KMS-11 (cell line): ENCODE results near the gene ABHD8.

ENCODE experiments used
- H2AFZ ChIP-seq: fragments of 200-600 bp; sonication (generic); 2 replicates; pipeline ENCODE4 v1.6.1; 2016; ENCODE audit warnings: antibody characterized with exemption, mixed run types, low read depth
- H3K27ac ChIP-seq: fragments of 200-600 bp; sonication (generic); 2 replicates; pipeline ENCODE4 v1.6.1; 2016; ENCODE audit warnings: mild to moderate bottlenecking, mixed run types
- H3K27me3 ChIP-seq: fragments of 200-600 bp; sonication (generic); 2 replicates; pipeline ENCODE4 v1.6.1; 2017; ENCODE audit warnings: mild to moderate bottlenecking, low read depth, mixed run types, moderate library complexity; ENCODE audit not compliant: insufficient read depth
- H3K36me3 ChIP-seq: fragments of 200-600 bp; sonication (generic); 2 replicates; pipeline ENCODE4 v1.6.1; 2017; ENCODE audit warnings: mild to moderate bottlenecking, mixed run types; ENCODE audit not compliant: insufficient read depth
- H3K4me1 ChIP-seq: fragments of 200-600 bp; sonication (generic); 2 replicates; pipeline ENCODE4 v1.6.1; 2016; ENCODE audit warnings: mild to moderate bottlenecking, low read depth, mixed run types; ENCODE audit not compliant: poor library complexity, severe bottlenecking
- H3K4me2 ChIP-seq: fragments of 200-600 bp; sonication (generic); 2 replicates; pipeline ENCODE4 v1.7.0; 2016; ENCODE audit warnings: mild to moderate bottlenecking, mixed run types
- H3K4me3 ChIP-seq: fragments of 200-600 bp; sonication (generic); IDR thresholded peaks from 2 replicates; pipeline ENCODE4 v1.6.1; 2017; ENCODE audit warnings: low read depth, low read length, mixed read lengths; ENCODE audit not compliant: insufficient read depth
- H3K79me2 ChIP-seq: fragments of 200-600 bp; sonication (generic); 2 replicates; pipeline ENCODE4 v1.6.1; 2016; ENCODE audit warnings: low read depth, mixed run types; ENCODE audit not compliant: insufficient read depth
- H3K9ac ChIP-seq: fragments of 200-600 bp; sonication (generic); 2 replicates; pipeline ENCODE4 v1.6.1; 2016; ENCODE audit warnings: mild to moderate bottlenecking, mixed run types
- H4K20me1 ChIP-seq: fragments of 200-600 bp; sonication (generic); 2 replicates; pipeline ENCODE4 v1.6.1; 2016; ENCODE audit warnings: mild to moderate bottlenecking, mixed run types; ENCODE audit not compliant: insufficient read depth
- TF ChIP-seq, protein P1 (sequence below): fragments of 200-600 bp; sonication (generic); conservative IDR thresholded peaks from 2 replicates; pipeline ENCODE4 v1.6.1; 2017; ENCODE audit warnings: low read depth, mild to moderate bottlenecking, antibody characterized with exemption, low read length, moderate library complexity, mixed read lengths

Gene ABHD8

DNA sequence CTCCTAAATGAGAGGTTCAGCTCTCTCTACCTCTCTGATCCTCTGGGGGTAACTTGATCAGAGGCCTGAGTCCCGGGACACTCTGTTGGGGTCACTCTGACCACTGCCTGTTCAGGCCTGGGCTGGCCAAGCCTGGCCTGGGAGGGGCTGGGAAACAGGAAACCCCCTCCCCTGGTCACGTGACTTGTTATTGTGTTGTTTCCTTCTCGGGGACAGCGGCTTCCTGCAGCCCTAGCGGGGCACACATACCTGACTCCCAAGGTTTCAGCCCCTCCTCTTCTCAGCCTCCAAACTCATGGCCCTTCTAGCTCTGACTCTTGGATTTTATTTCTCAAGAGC, 38.6 kb downstream of the ABHD8 start, which contains the start of gene USHBP1:
Gene USHBP1, minus strand, starts transcription at position 105 of the 339 bp plus-strand sequence. CDS start 446 bp downstream, outside the sequence.
- H3K9ac ChIP-seq = no peak within 1 kb of the TSS
- no peaks in the 10 kb centered on the region for H3K36me3 ChIP-seq
- no peak within 1 kb of the TSS for H3K27ac ChIP-seq
- H4K20me1 ChIP-seq = no peaks in the 10 kb centered on the region
- H3K4me3 ChIP-seq = no peak within 1 kb of the TSS
- H3K4me2 ChIP-seq = no peak within 1 kb of the TSS
- H3K4me1 ChIP-seq = peaks cover 14% of the 10 kb centered on the region
- no peaks in the 10 kb centered on the region for H3K27me3 ChIP-seq
- TF ChIP-seq, protein P1, sequence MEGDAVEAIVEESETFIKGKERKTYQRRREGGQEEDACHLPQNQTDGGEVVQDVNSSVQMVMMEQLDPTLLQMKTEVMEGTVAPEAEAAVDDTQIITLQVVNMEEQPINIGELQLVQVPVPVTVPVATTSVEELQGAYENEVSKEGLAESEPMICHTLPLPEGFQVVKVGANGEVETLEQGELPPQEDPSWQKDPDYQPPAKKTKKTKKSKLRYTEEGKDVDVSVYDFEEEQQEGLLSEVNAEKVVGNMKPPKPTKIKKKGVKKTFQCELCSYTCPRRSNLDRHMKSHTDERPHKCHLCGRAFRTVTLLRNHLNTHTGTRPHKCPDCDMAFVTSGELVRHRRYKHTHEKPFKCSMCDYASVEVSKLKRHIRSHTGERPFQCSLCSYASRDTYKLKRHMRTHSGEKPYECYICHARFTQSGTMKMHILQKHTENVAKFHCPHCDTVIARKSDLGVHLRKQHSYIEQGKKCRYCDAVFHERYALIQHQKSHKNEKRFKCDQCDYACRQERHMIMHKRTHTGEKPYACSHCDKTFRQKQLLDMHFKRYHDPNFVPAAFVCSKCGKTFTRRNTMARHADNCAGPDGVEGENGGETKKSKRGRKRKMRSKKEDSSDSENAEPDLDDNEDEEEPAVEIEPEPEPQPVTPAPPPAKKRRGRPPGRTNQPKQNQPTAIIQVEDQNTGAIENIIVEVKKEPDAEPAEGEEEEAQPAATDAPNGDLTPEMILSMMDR = no peak
- H2AFZ ChIP-seq = no peak within 1 kb of the TSS
- peaks cover 6% of the 10 kb centered on the region; the same call in 1 of the 2 replicates for H3K79me2 ChIP-seq

DNA sequence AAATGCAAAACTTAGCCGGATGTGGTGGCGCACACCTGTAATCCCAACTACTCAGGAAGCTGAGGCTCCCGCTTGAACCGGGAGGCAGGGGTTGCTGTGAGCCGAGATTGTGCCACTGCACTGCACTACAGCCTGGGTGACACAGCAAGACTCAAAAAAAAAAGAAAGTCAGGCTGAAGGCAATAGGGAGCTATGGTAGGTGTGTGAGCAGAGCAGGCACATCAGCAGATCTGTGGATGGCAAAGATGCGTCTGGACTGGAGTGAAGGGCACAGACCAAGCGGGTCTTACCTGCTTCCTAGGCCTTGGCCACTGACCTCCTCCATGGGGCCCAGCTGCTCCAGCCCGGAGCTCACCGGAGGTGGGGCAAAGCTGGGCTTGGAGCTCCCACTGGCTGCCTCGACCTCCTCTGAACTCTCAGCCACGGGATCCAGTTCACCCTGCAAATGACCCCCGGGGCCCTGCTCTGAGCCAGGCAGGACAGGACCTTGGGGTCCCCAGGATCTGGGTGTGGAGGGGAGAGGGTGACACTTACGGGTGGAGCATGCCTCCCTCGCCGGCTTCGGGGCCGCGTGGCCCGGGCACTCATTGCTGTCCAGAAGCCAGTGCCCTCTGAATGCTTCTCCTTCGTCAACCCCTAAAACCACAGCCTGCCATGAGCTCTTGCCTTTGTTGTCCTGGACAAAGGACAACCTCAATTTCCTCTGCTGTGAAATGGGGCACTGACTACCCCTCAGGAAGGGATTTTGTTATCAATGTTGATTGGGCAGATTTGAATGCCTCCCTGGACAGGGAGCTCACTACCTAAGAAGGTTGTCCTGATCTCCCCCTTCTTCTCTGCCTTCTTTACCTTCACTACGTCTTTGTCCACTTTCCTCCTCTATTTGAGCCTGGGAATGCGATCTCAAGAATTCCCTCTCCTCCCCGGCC, 39.2 kb downstream of the ABHD8 start:
- Histone ChIP-seq H3K79me2 (peaks cover 6% of the 10 kb centered on the region; the same call in 1 of the 2 replicates), H3K4me3 (no peak overlapping the region), H3K36me3 (no peaks in the 10 kb centered on the region), H3K4me2 (no peak overlapping the region), H3K27me3 (no peaks in the 10 kb centered on the region), H2AFZ (no peak overlapping the region), H3K27ac (no peak overlapping the region), H4K20me1 (no peaks in the 10 kb centered on the region), H3K4me1 (peaks cover 14% of the 10 kb centered on the region), H3K9ac (no peak overlapping the region)
- TF ChIP-seq, protein P1 = no peak

DNA sequence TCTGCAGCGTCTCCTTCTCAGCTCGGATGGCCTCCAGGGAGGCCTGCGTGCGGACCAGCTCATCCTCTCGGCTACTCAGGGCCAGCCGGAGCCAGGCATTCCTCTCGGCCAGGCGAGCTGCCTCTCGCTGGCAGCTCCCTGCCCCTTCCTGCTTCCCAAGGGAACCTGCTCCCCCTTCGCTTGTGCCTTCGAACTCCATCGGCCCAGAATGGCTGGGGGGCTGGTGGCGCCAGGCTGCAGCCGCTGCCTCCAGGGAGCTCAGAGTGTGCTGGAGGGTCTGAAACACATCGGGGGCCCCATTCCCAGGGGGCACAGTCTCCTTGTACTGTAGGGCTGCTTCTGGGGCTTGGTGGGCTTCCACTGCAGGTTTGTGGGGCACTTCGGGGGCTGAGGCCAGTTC, 40.7 kb downstream of the ABHD8 start:
- Histone ChIP-seq H3K36me3 (no peaks in the 10 kb centered on the region), H3K4me3 (no peak overlapping the region), H3K27me3 (no peaks in the 10 kb centered on the region), H2AFZ (no peak overlapping the region), H4K20me1 (no peaks in the 10 kb centered on the region), H3K79me2 (no peaks in the 10 kb centered on the region), H3K9ac (no peak overlapping the region), H3K4me2 (no peak overlapping the region), H3K4me1 (peaks cover 6% of the 10 kb centered on the region), H3K27ac (no peak overlapping the region)
- TF ChIP-seq, protein P1 = no peak

DNA sequence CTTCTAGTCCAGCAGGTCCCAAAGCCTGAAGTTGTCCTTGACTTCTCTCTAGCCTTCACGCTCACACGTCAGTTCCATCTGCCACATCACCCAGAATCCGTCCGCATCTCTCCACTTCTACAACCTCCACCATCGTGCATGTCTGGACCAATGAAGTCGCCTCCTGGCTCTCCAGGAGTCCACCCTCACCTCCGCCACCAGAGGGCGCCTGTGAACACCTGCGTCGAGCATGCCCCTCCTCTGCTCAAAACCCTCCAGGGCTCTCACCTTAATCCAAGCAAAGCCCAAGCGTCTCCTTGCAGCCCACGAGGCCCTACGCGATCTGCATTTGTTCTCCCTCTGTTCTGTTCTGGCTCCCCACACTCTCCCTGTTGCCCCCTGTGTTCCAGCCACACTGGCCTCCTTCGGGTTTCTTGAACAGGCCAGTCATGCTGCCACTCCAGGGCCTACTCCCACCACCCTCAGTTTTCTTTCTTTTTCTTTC, 42.3 kb downstream of the ABHD8 start:
- TF ChIP-seq, protein P1 = peak; percentile 91
- H3K79me2 ChIP-seq = no peaks in the 10 kb centered on the region
- H3K9ac ChIP-seq = no peak overlapping the region
- peak overlapping the region; percentile 69 for H2AFZ ChIP-seq
- no peaks in the 10 kb centered on the region for H3K27me3 ChIP-seq
- H3K4me1 ChIP-seq = no peaks in the 10 kb centered on the region
- H3K4me2 ChIP-seq = no peak overlapping the region
- H3K27ac ChIP-seq = no peak overlapping the region
- no peak overlapping the region for H3K4me3 ChIP-seq
- H4K20me1 ChIP-seq = no peaks in the 10 kb centered on the region
- no peaks in the 10 kb centered on the region for H3K36me3 ChIP-seq
